ENCODE results near the gene ALDH4A1.
"Not testable (repeated sequence)": the region's sequence is repeated elsewhere in the genome, so short reads cannot be mapped to it uniquely, and the experiment has no call there.

ALDH4A1 gene

DNA sequence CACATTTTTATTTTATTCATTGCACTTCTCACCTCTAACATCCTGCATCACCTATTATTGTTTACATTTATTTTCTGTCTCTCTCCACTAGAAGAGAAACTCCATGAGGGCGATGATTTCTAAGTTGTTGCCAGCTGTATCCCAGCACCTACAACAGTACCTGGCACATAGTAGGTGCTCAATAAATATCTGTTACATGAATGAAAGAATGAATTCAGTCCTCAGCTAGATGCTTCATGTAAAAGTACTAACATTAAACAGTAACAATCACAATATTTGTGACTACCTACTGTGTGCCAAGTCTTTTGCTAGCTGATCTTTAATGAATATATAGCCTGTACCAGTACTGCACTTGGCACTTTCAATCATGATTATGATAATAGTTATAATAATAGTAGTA is 45.9 kb downstream of the ALDH4A1 start:
- Histone ChIP-seq H3K9me3 (ENCODE audit: control insufficient read depth in 1 of 2, low read length in 2 of 2) (no peaks in the 10 kb centered on the region), H3K4me3 (ENCODE audit: low read depth in 1 of 2, low read length in 2 of 2) (no peak overlapping the region), H3K36me3 (ENCODE audit: control insufficient read depth in 1 of 2, insufficient read depth in 2 of 2, low read length in 2 of 2) (no peaks in the 10 kb centered on the region), H3K27ac (ENCODE audit: low read length) (no peak overlapping the region), H3K4me1 (ENCODE audit: control insufficient read depth in 1 of 2, insufficient read depth in 2 of 2, low read length in 2 of 2) (no peaks in the 10 kb centered on the region), H3K27me3 (ENCODE audit: low read depth, low read length) (no peaks in the 10 kb centered on the region)

DNA sequence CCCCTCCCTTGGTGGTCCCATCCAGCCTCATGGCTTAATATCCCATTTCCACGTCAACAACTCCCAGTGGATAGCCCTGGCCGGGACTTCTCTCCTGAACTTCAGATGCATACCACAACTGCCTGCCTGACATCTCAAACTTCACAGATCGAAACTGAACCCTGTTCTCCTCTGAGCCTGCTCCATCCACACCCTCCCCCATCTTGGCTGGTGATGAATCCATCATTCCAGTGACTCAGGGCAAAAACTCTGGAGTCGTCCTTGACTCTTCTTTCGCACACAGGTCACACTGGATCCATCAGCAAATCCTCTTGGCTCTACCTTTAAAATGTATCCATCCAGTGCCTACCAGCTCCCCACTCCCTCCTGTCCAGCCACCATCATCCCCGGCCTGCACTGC is 46.8 kb downstream of the ALDH4A1 start:
- Histone ChIP-seq H3K27ac (ENCODE audit: low read length) (no peak overlapping the region), H3K27me3 (ENCODE audit: low read depth, low read length) (no peaks in the 10 kb centered on the region), H3K4me1 (ENCODE audit: control insufficient read depth in 1 of 2, insufficient read depth in 2 of 2, low read length in 2 of 2) (no peaks in the 10 kb centered on the region), H3K9me3 (ENCODE audit: control insufficient read depth in 1 of 2, low read length in 2 of 2) (no peaks in the 10 kb centered on the region), H3K4me3 (ENCODE audit: low read depth in 1 of 2, low read length in 2 of 2) (no peak overlapping the region), H3K36me3 (ENCODE audit: control insufficient read depth in 1 of 2, insufficient read depth in 2 of 2, low read length in 2 of 2) (no peaks in the 10 kb centered on the region)

DNA sequence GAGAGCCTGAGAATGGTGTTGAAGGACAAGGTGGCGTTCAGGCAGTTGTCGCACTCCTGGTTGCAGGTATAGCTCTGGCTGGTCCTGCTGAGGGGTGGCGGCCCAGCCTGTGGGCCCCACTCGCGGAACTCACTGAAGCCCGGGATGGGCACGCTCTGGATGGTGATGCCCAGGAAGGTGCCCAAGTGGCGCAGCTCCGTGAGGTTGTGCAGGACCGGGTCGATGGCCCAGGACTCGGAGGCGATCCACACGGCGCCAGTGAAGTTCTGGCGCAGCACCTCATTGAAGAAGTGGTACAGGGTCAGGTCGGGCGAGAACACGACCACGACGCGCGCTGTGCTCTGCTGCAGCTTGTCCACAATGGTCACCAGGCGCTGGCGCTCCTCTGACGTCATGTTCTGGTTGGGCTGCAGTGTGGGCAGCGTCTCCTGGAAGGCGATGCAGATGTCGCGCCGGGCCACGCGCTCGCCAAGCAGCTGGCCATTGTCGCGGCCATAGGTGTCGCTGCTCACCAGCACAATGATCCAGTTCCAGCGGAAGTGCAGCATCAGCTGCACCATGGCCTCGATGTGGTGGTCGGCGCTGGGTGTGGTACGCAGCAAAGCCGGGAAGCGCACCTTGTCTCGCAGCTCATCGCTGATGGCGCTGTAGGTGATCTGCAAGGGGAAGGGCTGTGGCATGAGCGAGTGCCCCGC is 47.9 kb downstream of the ALDH4A1 start:
- Histone ChIP-seq H3K27me3 (ENCODE audit: low read depth, low read length) (no peaks in the 10 kb centered on the region), H3K4me3 (ENCODE audit: low read depth in 1 of 2, low read length in 2 of 2) (no peak overlapping the region), H3K27ac (ENCODE audit: low read length) (no peak overlapping the region), H3K4me1 (ENCODE audit: control insufficient read depth in 1 of 2, insufficient read depth in 2 of 2, low read length in 2 of 2) (no peaks in the 10 kb centered on the region), H3K9me3 (ENCODE audit: control insufficient read depth in 1 of 2, low read length in 2 of 2) (no peaks in the 10 kb centered on the region), H3K36me3 (ENCODE audit: control insufficient read depth in 1 of 2, insufficient read depth in 2 of 2, low read length in 2 of 2) (no peaks in the 10 kb centered on the region)

GRCh38 chr1:18852501-18852900 is 49.9 kb downstream of the ALDH4A1 start:
- H3K36me3 ChIP-seq (ENCODE audit: control insufficient read depth in 1 of 2, insufficient read depth in 2 of 2, low read length in 2 of 2), result no peaks in the 10 kb centered on the region
- peaks cover 0 to 5% of the 10 kb centered on the region in 2 donors for H3K4me1 ChIP-seq (ENCODE audit: control insufficient read depth in 1 of 2, insufficient read depth in 2 of 2, low read length in 2 of 2)
- H3K9me3 ChIP-seq (ENCODE audit: control insufficient read depth in 1 of 2, low read length in 2 of 2), result no peaks in the 10 kb centered on the region
- no peaks in the 10 kb centered on the region for H3K27me3 ChIP-seq (ENCODE audit: low read depth, low read length)
- H3K27ac ChIP-seq (ENCODE audit: low read length), result no peak overlapping the region
- no peak overlapping the region for H3K4me3 ChIP-seq (ENCODE audit: low read depth in 1 of 2, low read length in 2 of 2)

DNA sequence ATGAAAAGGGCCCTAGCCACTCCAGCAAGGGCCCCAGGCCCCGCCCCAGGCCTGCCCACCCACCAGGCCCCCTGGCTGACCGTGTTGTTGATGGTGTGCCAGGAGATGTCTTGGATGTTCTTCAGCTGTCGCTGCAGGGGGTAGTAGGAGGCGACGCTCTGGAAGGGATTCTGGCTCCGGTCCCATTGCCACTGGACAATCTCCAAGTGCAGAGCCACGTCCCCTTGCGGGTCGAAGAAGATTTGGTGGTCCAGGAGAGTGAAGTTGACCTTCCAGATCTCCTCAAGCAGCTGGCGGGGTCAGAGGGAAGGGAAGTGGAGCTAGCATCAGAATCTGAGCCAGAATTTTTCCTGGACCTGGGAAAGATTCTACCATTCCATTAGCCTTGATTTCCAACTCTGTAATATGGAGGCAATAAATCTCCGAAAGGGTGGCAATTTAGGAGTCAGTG is 53.1 kb downstream of the ALDH4A1 start:
- Histone ChIP-seq H3K4me1 (ENCODE audit: control insufficient read depth in 1 of 2, insufficient read depth in 2 of 2, low read length in 2 of 2) (peaks cover 0 to 5% of the 10 kb centered on the region in 2 donors), H3K27me3 (ENCODE audit: low read depth, low read length) (no peaks in the 10 kb centered on the region), H3K36me3 (ENCODE audit: control insufficient read depth in 1 of 2, insufficient read depth in 2 of 2, low read length in 2 of 2) (no peaks in the 10 kb centered on the region), H3K4me3 (ENCODE audit: low read depth in 1 of 2, low read length in 2 of 2) (no peak overlapping the region), H3K9me3 (ENCODE audit: control insufficient read depth in 1 of 2, low read length in 2 of 2) (peaks cover 8 to 9% of the 10 kb centered on the region in 2 donors), H3K27ac (ENCODE audit: low read length) (no peak overlapping the region)

DNA sequence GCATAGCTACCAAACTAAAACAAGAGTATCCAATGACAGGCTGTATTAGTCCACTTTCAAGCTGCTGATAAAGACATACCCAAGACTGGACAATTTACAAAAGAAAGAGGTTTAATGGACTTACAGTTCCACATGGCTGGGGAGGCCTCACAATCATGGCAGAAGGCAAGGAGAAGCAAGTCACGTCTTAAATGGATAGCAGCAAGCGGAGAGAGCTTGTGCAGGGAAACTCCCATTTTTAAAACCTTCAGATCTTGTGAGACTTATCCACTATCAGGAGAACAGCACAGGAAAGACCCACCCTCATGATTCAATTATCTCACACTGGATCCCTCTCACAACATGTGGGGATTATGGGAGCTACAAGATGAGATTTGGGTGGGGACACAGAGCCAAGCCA is 54.6 kb downstream of the ALDH4A1 start:
- H3K4me3 ChIP-seq (ENCODE audit: low read depth in 1 of 2, low read length in 2 of 2); H3K27ac ChIP-seq (ENCODE audit: low read length); H3K4me1 ChIP-seq (ENCODE audit: control insufficient read depth in 1 of 2, insufficient read depth in 2 of 2, low read length in 2 of 2); H3K27me3 ChIP-seq (ENCODE audit: low read depth, low read length); H3K36me3 ChIP-seq (ENCODE audit: control insufficient read depth in 1 of 2, insufficient read depth in 2 of 2, low read length in 2 of 2): not testable (repeated sequence)
- peaks cover 9 to 13% of the 10 kb centered on the region in 2 donors for H3K9me3 ChIP-seq (ENCODE audit: control insufficient read depth in 1 of 2, low read length in 2 of 2)

DNA sequence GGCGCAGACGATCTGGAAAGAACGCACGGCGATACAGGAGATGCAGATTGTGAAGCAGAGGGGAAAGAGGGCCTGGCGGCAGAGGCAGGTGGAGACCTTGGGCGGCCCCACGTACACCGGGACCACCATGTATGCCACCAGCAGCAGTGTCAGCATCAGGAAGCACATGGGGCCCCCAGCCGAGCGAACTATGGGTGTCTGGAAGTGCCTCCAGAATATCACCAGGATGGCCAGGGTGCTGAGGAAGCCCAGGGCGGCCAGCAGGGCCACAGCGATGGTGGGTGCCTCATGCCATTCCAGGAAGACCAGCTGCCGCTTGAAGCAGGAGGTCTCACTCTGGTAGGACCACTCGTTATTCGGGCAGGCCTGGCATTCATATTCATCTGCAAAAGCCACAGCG is 62.2 kb downstream of the ALDH4A1 start:
- no peaks in the 10 kb centered on the region for H3K4me1 ChIP-seq (ENCODE audit: control insufficient read depth in 1 of 2, insufficient read depth in 2 of 2, low read length in 2 of 2)
- H3K36me3 ChIP-seq (ENCODE audit: control insufficient read depth in 1 of 2, insufficient read depth in 2 of 2, low read length in 2 of 2), result no peaks in the 10 kb centered on the region
- H3K9me3 ChIP-seq (ENCODE audit: control insufficient read depth in 1 of 2, low read length in 2 of 2), result peaks cover 5 to 20% of the 10 kb centered on the region in 2 donors
- H3K27ac ChIP-seq (ENCODE audit: low read length), result no peak overlapping the region
- no peak overlapping the region for H3K4me3 ChIP-seq (ENCODE audit: low read depth in 1 of 2, low read length in 2 of 2)
- no peaks in the 10 kb centered on the region for H3K27me3 ChIP-seq (ENCODE audit: low read depth, low read length)

DNA sequence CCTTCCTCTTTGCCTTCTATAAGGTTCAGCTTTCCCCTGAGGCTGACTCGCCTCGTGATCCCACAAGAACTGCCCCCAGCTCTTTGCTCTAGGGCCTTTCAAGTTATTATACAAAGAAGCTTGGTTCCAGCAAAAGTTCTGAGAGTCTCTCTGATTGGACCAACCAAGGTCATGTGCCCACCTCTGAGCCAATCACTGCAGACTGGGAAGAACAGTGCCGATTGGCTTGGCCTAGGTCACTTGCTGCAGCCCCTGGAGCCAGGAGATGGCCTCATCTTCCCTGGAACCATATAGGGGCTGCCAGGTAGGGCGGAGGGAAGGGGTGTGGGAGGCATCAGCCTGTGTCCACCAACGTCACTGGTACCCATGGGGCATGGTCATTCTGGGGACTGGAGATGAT is 65.7 kb downstream of the ALDH4A1 start:
- Histone ChIP-seq H3K27me3 (ENCODE audit: low read depth, low read length) (no peaks in the 10 kb centered on the region), H3K4me1 (ENCODE audit: control insufficient read depth in 1 of 2, insufficient read depth in 2 of 2, low read length in 2 of 2) (no peaks in the 10 kb centered on the region), H3K36me3 (ENCODE audit: control insufficient read depth in 1 of 2, insufficient read depth in 2 of 2, low read length in 2 of 2) (no peaks in the 10 kb centered on the region), H3K4me3 (ENCODE audit: low read depth in 1 of 2, low read length in 2 of 2) (no peak overlapping the region), H3K9me3 (ENCODE audit: control insufficient read depth in 1 of 2, low read length in 2 of 2) (no peaks in the 10 kb centered on the region), H3K27ac (ENCODE audit: low read length) (no peak overlapping the region)

DNA sequence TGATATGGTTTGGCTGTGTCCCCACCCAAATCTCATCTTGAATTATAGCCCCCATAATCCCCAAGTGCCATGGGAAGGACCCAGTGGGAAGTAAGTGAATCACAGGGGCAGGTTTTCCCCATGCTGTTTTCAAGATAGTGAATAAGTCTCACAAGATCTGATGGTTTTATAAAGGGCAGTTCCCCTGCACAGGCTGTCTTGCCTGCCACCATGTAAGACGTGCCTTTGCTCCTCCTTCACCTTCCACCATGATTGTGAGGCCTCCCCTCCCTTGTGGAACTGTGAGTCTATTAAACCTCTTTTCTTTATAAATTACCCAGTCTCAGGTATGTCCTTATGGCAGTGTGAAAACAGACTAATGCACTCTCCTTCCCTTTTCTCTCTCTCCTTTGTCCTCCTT is 70.0 kb downstream of the ALDH4A1 start:
- H3K4me3 ChIP-seq (ENCODE audit: low read depth in 1 of 2, low read length in 2 of 2); H3K27me3 ChIP-seq (ENCODE audit: low read depth, low read length); H3K27ac ChIP-seq (ENCODE audit: low read length); H3K4me1 ChIP-seq (ENCODE audit: control insufficient read depth in 1 of 2, insufficient read depth in 2 of 2, low read length in 2 of 2); H3K9me3 ChIP-seq (ENCODE audit: control insufficient read depth in 1 of 2, low read length in 2 of 2); H3K36me3 ChIP-seq (ENCODE audit: control insufficient read depth in 1 of 2, insufficient read depth in 2 of 2, low read length in 2 of 2): not testable (repeated sequence)

DNA sequence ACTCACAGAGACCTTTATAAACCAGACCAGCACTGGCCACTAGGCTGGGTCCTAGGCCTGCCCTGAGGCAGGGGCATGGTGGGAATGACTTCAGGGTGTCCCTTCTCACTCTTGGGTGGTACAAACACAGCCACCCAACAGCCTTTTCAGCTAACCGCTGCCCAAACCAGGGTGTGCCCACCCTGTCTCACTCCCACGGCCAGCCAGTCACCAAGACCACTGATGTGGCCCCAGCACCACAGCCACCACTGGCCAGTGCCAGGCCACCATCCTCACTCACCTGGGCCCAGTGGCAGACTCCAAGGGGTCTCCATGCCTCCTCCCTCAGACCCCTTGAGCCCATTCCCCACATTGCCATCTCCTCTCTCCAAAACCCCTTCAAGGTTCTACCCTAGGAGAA is 70.7 kb downstream of the ALDH4A1 start:
- peaks cover 0 to 7% of the 10 kb centered on the region in 2 donors for H3K9me3 ChIP-seq (ENCODE audit: control insufficient read depth in 1 of 2, low read length in 2 of 2)
- H3K4me3 ChIP-seq (ENCODE audit: low read depth in 1 of 2, low read length in 2 of 2), result no peak overlapping the region
- no peak overlapping the region for H3K27ac ChIP-seq (ENCODE audit: low read length)
- H3K36me3 ChIP-seq (ENCODE audit: control insufficient read depth in 1 of 2, insufficient read depth in 2 of 2, low read length in 2 of 2), result no peaks in the 10 kb centered on the region
- H3K4me1 ChIP-seq (ENCODE audit: control insufficient read depth in 1 of 2, insufficient read depth in 2 of 2, low read length in 2 of 2), result no peaks in the 10 kb centered on the region
- H3K27me3 ChIP-seq (ENCODE audit: low read depth, low read length), result no peaks in the 10 kb centered on the region

DNA sequence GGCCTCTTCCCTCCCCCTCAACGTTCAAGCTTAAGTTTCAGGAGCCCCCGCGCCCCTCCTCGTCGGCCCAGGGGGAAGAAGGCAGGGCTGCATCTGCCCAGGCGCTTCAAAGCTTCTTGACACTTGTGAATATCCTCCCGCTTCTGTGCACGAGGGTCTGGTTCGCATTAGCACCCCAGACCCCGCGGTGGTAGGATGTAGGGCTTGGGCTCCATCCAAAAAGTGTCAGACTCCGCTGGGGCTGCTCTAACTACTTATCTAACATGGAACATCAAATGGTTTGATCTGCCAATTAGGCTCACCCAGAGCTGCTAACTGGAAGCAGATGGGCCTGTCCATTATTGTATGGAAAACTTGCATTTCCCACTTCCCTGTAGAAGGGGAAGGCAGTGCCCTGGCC is 71.8 kb downstream of the ALDH4A1 start:
- Histone ChIP-seq H3K27me3 (ENCODE audit: low read depth, low read length) (no peaks in the 10 kb centered on the region), H3K9me3 (ENCODE audit: control insufficient read depth in 1 of 2, low read length in 2 of 2) (peaks cover 0 to 7% of the 10 kb centered on the region in 2 donors), H3K4me1 (ENCODE audit: control insufficient read depth in 1 of 2, insufficient read depth in 2 of 2, low read length in 2 of 2) (no peaks in the 10 kb centered on the region), H3K4me3 (ENCODE audit: low read depth in 1 of 2, low read length in 2 of 2) (no peak overlapping the region), H3K27ac (ENCODE audit: low read length) (no peak overlapping the region), H3K36me3 (ENCODE audit: control insufficient read depth in 1 of 2, insufficient read depth in 2 of 2, low read length in 2 of 2) (no peaks in the 10 kb centered on the region)

DNA sequence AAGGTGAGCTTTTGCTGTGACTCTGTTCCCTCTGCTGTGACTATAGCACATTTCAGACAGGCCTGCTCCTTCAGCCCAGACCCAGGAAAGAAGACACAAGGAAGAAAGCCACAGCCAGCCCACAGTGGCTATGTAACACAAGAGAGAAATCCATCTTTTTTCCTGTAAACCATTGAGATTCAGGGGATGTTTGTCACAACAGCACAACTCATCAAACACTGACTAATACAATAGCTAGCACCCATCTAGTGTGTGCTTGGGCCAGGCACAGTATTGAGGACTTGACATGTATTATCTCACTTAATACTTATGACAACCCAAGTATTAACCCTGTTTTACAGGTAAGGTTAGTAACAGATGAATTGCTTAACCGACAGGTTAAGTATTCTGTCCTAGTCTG is 72.7 kb downstream of the ALDH4A1 start:
- Histone ChIP-seq H3K36me3 (ENCODE audit: control insufficient read depth in 1 of 2, insufficient read depth in 2 of 2, low read length in 2 of 2) (no peaks in the 10 kb centered on the region), H3K27ac (ENCODE audit: low read length) (no peak overlapping the region), H3K4me3 (ENCODE audit: low read depth in 1 of 2, low read length in 2 of 2) (no peak overlapping the region), H3K27me3 (ENCODE audit: low read depth, low read length) (no peaks in the 10 kb centered on the region), H3K9me3 (ENCODE audit: control insufficient read depth in 1 of 2, low read length in 2 of 2) (peaks cover 0 to 7% of the 10 kb centered on the region in 2 donors), H3K4me1 (ENCODE audit: control insufficient read depth in 1 of 2, insufficient read depth in 2 of 2, low read length in 2 of 2) (no peaks in the 10 kb centered on the region)
